ENCODE results near the gene STAG2.
"Not testable (repeated sequence)": the region's sequence is repeated elsewhere in the genome, so short reads cannot be mapped to it uniquely, and the experiment has no call there.

GRCh38 chrX:123932055-123932454 lies 29.5 kb upstream of the STAG2 start:
- not testable (repeated sequence) for TF ChIP-seq CTCF (conservative IDR thresholded peaks at IDR 0.05; ENCODE audit: low read depth, low read length); EZH2phosphoT487 (IDR thresholded peaks at IDR 0.05; ENCODE audit: borderline replicate concordance, low read length); EZH2 (IDR thresholded peaks at IDR 0.05; ENCODE audit: low read length, unreplicated experiment)
